ENCODE data around the gene SLC22A4.

GRCh38 chr5:132261881-132262845 lies 32.0 kb upstream of the SLC22A4 start:
- TF ChIP-seq CTCF (IDR thresholded peaks at IDR 0.05) (no peak), ZFX (IDR thresholded peaks at IDR 0.05; ENCODE audit: borderline replicate concordance) (no peak)

Measured in 22Rv1 (cell line).